Smooth muscle cell (in vitro differentiated cells): ENCODE data around the gene CLEC2A. TPM values are rescaled to one million over a fixed set of nuclear protein-coding genes. Genes with fewer than 3 reads are reported as not detected.

Experiments used
- DNase-seq: peaks from one replicate; lab custom pipeline; 2025; ENCODE audit not compliant: unreplicated experiment; lab: John Stamatoyannopoulos, UW
- H2AFZ ChIP-seq: fragments of 200-600 bp; sonication (generic); 2 replicates; pipeline ENCODE4 v1.6.0; 2016; ENCODE audit warnings: antibody characterized with exemption, low read depth, mild to moderate bottlenecking
- H3F3A ChIP-seq: fragments of 200-600 bp; sonication (generic); 2 replicates; pipeline ENCODE4 v1.6.0; 2017; ENCODE audit warnings: antibody characterized with exemption, low read depth
- H3K27ac ChIP-seq: fragments of 200-600 bp; sonication (generic); 2 replicates; pipeline ENCODE4 v1.5.1; 2016; ENCODE audit warnings: low read depth, mild to moderate bottlenecking
- H3K27me3 ChIP-seq: fragments of 200-600 bp; sonication (generic); 2 replicates; pipeline ENCODE4 v1.6.1; 2016; ENCODE audit warnings: low read depth, mild to moderate bottlenecking
- H3K36me3 ChIP-seq: fragments of 200-600 bp; sonication (generic); 2 replicates; pipeline ENCODE4 v1.5.1; 2016; ENCODE audit warnings: low read depth
- H3K4me1 ChIP-seq: fragments of 200-600 bp; sonication (generic); 2 replicates; pipeline ENCODE4 v1.5.1; 2016; ENCODE audit warnings: low read depth
- H3K4me2 ChIP-seq: fragments of 200-600 bp; sonication (generic); 2 replicates; pipeline ENCODE4 v1.6.0; 2016; ENCODE audit warnings: mild to moderate bottlenecking
- H3K4me3 ChIP-seq: fragments of 200-600 bp; sonication (generic); 2 replicates; pipeline ENCODE4 v1.5.1; 2016; ENCODE audit warnings: mild to moderate bottlenecking
- H3K79me2 ChIP-seq: fragments of 200-600 bp; sonication (generic); 2 replicates; pipeline ENCODE4 v1.6.0; 2016; ENCODE audit warnings: low read depth, mild to moderate bottlenecking
- H3K9ac ChIP-seq: fragments of 200-600 bp; sonication (generic); 2 replicates; pipeline ENCODE4 v1.6.0; 2016; ENCODE audit warnings: low read depth
- H3K9me3 ChIP-seq: fragments of 200-600 bp; sonication (generic); replicated peaks from 2 replicates; pipeline ENCODE4 v1.5.1; 2016; ENCODE audit warnings: low read depth
- H4K20me1 ChIP-seq: fragments of 200-600 bp; sonication (generic); 2 replicates; pipeline ENCODE4 v1.6.0; 2016; ENCODE audit warnings: low read depth
- CTCF ChIP-seq: fragments of 200-600 bp; sonication (generic); IDR thresholded peaks from 2 replicates; pipeline ENCODE4 v1.5.1; 2017; ENCODE audit warnings: borderline replicate concordance, mild to moderate bottlenecking, antibody characterized with exemption; ENCODE audit not compliant: insufficient read depth, poor library complexity, severe bottlenecking
- WGBS: methylation state at CpG from one replicate; pipeline ENCODE4 v1.1.7; 2016; ENCODE audit warnings: low lambda C conversion rate; 5-methylcytosine and 5-hydroxymethylcytosine counted together
- polyA plus RNA-seq: library from polyadenylated mRNA; unstranded; fragments of >200 nt; fragmentation: Nextera tagmentation; extraction: Ambion mirVana; gene quantifications from 2 replicates; pipeline ENCODE4 v1.2.1, GENCODE V29; 2016
- total RNA-seq: library from RNA; depleted of rRNA; stranded (reverse); fragments of >200 nt; gene quantifications from 2 replicates; pipeline ENCODE4 v1.2.3, GENCODE V29; 2014

The CLEC2A gene
- total and polyA plus RNA-seq, 2 experiments from 2014 or later, result 0.67 TPM; not detected in 1

GRCh38 chr12:9866860-9867269 lies 65.3 kb downstream of the CLEC2A start:
- peaks cover 11% of the 10 kb centered on the region for H3F3A ChIP-seq
- no peak overlapping the region for H3K4me3 ChIP-seq
- H4K20me1 ChIP-seq, result no peaks in the 10 kb centered on the region
- 94% methylated on average over 4 of the region's 4 CpGs for WGBS
- no peak for DNase-seq
- no peak overlapping the region for H2AFZ ChIP-seq
- peaks cover 28% of the 10 kb centered on the region for H3K4me1 ChIP-seq
- peaks cover 10% of the 10 kb centered on the region for H3K9me3 ChIP-seq
- H3K9ac ChIP-seq, result no peak overlapping the region
- no peak for TF ChIP-seq CTCF
- H3K27ac ChIP-seq, result no peak overlapping the region
- no peaks in the 10 kb centered on the region for H3K27me3 ChIP-seq
- no peak overlapping the region for H3K4me2 ChIP-seq
- no peaks in the 10 kb centered on the region for H3K79me2 ChIP-seq
- no peaks in the 10 kb centered on the region for H3K36me3 ChIP-seq

- no peak overlapping the region for H3K4me3 ChIP-seq
- WGBS, result 88% methylated on average over 4 of the region's 4 CpGs
- no peak for TF ChIP-seq CTCF
These were observed 67.1 kb downstream of the CLEC2A start for GRCh38 chr12:9864913-9865675.

More at GRCh38 chr12:9864913-9865675, 67.1 kb downstream of the CLEC2A start:
- Histone ChIP-seq H3K27ac (no peak overlapping the region), H3F3A (peaks cover 5% of the 10 kb centered on the region), H3K9ac (no peak overlapping the region), H3K36me3 (no peaks in the 10 kb centered on the region), H3K27me3 (no peaks in the 10 kb centered on the region), H3K4me1 (peaks cover 13% of the 10 kb centered on the region), H3K9me3 (peaks cover 10% of the 10 kb centered on the region), H3K79me2 (no peaks in the 10 kb centered on the region), H4K20me1 (no peaks in the 10 kb centered on the region), H2AFZ (no peak overlapping the region), H3K4me2 (no peak overlapping the region)
- DNase-seq, result no peak

Other genes starting within 250 kb of the CLEC2A start
- not detected in 2 replicates for gene CLECL1, start 199.3 kb downstream of the CLEC2A start, total RNA-seq
- gene CLECL1, start 199.3 kb downstream of the CLEC2A start, polyA plus RNA-seq, result not detected in 2 replicates
- 0.13 TPM in 1 of 2 replicates, not detected in the other for gene CD69, start 171.5 kb downstream of the CLEC2A start, total RNA-seq
- not detected in 2 replicates for gene CD69, start 171.5 kb downstream of the CLEC2A start, polyA plus RNA-seq
- not detected in 2 replicates for gene KLRF1, start 104.9 kb downstream of the CLEC2A start, total RNA-seq
- gene KLRF1, start 104.9 kb downstream of the CLEC2A start, polyA plus RNA-seq, result not detected in 2 replicates
- gene CLEC2B, start 63.0 kb downstream of the CLEC2A start, total RNA-seq, result 13.6 and 14.0 TPM in 2 replicates
- 8.0 and 12.0 TPM in 2 replicates for gene CLEC2B, start 63.0 kb downstream of the CLEC2A start, polyA plus RNA-seq
- not detected in 2 replicates for gene KLRF2, start 50.9 kb downstream of the CLEC2A start, total RNA-seq
- gene KLRF2, start 50.9 kb downstream of the CLEC2A start, polyA plus RNA-seq, result 0.43 TPM in 1 of 2 replicates, not detected in the other
- 1.2 and 2.3 TPM in 2 replicates for gene CLEC12A, start 39.0 kb upstream of the CLEC2A start, total RNA-seq
- gene CLEC12A, start 39.0 kb upstream of the CLEC2A start, polyA plus RNA-seq, result 0.40 and 1.7 TPM in 2 replicates
- gene CLEC1B, start 66.8 kb upstream of the CLEC2A start, total RNA-seq, result 2.5 and 2.9 TPM in 2 replicates
- 2.8 and 4.1 TPM in 2 replicates for gene CLEC1B, start 66.8 kb upstream of the CLEC2A start, polyA plus RNA-seq
- not detected in 2 replicates for gene CLEC12B, start 78.3 kb upstream of the CLEC2A start, total RNA-seq
- gene CLEC12B, start 78.3 kb upstream of the CLEC2A start, polyA plus RNA-seq, result not detected in 2 replicates
- gene CLEC9A, start 98.3 kb upstream of the CLEC2A start, total RNA-seq, result not detected in 2 replicates
- not detected in 2 replicates for gene CLEC9A, start 98.3 kb upstream of the CLEC2A start, polyA plus RNA-seq
- gene CLEC1A, start 166.6 kb upstream of the CLEC2A start, total RNA-seq, result 0.40 TPM in 1 of 2 replicates, not detected in the other
- 0.70 TPM in 1 of 2 replicates, not detected in the other for gene CLEC1A, start 166.6 kb upstream of the CLEC2A start, polyA plus RNA-seq
- gene CLEC7A, start 197.8 kb upstream of the CLEC2A start, total RNA-seq, result 0.27 TPM in 1 of 2 replicates, not detected in the other
- gene CLEC7A, start 197.8 kb upstream of the CLEC2A start, polyA plus RNA-seq, result 0.41 TPM in 1 of 2 replicates, not detected in the other
- gene OLR1, start 239.8 kb upstream of the CLEC2A start, total RNA-seq, result 7.4 and 14.5 TPM in 2 replicates
- 5.4 and 6.7 TPM in 2 replicates for gene OLR1, start 239.8 kb upstream of the CLEC2A start, polyA plus RNA-seq
- 1.6 and 2.0 TPM in 2 replicates for gene TMEM52B, start 246.7 kb upstream of the CLEC2A start, total RNA-seq
- gene TMEM52B, start 246.7 kb upstream of the CLEC2A start, polyA plus RNA-seq, result 0.77 and 4.5 TPM in 2 replicates